Ovary (tissue), 9 donors: ENCODE measurements around the gene DHRS3. TPM values are rescaled to one million over a fixed set of nuclear protein-coding genes. Genes with fewer than 3 reads are reported as not detected.
"Not testable (repeated sequence)": the region's sequence is repeated elsewhere in the genome, so short reads cannot be mapped to it uniquely, and the experiment has no call there.

Experiments
- DNase-seq, 5 donors: peaks; one replicate each; pipeline ENCODE4 v3.0.0-alpha.2; 2019 to 2020
- H3K27ac ChIP-seq, 2 donors: fragments of 200-600 bp; one replicate each; pipeline versions ENCODE4 v1.5.1 to v1.8.0; 2019 to 2022
- H3K27me3 ChIP-seq: fragments of 200-600 bp; one replicate; pipeline ENCODE4 v1.8.0; 2022
- H3K36me3 ChIP-seq: fragments of 200-600 bp; sonication (generic); one replicate; pipeline ENCODE4 v1.5.1; 2019
- H3K4me1 ChIP-seq: one replicate; pipeline ENCODE4 v1.8.1; 2013; ENCODE audit warnings: mild to moderate bottlenecking, moderate library complexity; ENCODE audit not compliant: insufficient read depth
- H3K4me3 ChIP-seq: fragments of 200-600 bp; sonication (generic); one replicate; pipeline ENCODE4 v1.5.1; 2017
- H3K9me3 ChIP-seq, 2 donors: fragments of 200-600 bp in 1 of 2; sonication (generic) in 1 of 2; one replicate each; pipeline versions ENCODE4 v1.5.1 to v1.8.1; 2013 to 2019; ENCODE audit warnings: mild to moderate bottlenecking in 1 of 2, moderate library complexity in 1 of 2
- CTCF ChIP-seq, 3 donors: fragments of 450-650 bp in 2 of 3; fragments of 200-600 bp in 1 of 3; IDR thresholded peaks; one replicate each; pipeline versions ENCODE4 v1.5.1 to v1.8.0; 2016 to 2022; ENCODE audit warnings: antibody characterized with exemption in 3 of 3, mild to moderate bottlenecking in 1 of 3
- EP300 ChIP-seq: sonication (generic); formaldehyde crosslinking; IDR thresholded peaks from one replicate; pipeline ENCODE4 v1.6.1; 2017; ENCODE audit warnings: antibody characterized with exemption
- POLR2A ChIP-seq: fragments of 450-650 bp; IDR thresholded peaks from one replicate; pipeline ENCODE4 v1.6.1; 2017; ENCODE audit warnings: antibody characterized with exemption, mild to moderate bottlenecking, moderate library complexity
- WGBS, 3 donors: extraction: QIAGEN DNeasy Blood & Tissue Kit in 1 of 3; methylation state at CpG; one replicate each; pipeline versions ENCODE4 v1.1.5 to v1.1.7; 2013 to 2017; 5-methylcytosine and 5-hydroxymethylcytosine counted together
- intact Hi-C, 4 donors: fragments of 100-400 bp; cut with DNase I; formaldehyde crosslinking; loops; one replicate each; pipeline versions ENCODE4 v1.11.0 to v1.15.1; 2022 to 2023
- polyA plus RNA-seq, 2 donors: library from polyadenylated mRNA; stranded (reverse); fragments of 200-250 nt in 1 of 2; fragments of 350-450 nt in 1 of 2; fragmentation: Illumina TruSeq in 1 of 2; extraction: RNeasy Lipid Tissue Mini Kit (QIAGEN cat#74804) in 1 of 2; gene quantifications; one replicate each; pipeline ENCODE4 v1.2.3, GENCODE V29; 2013 to 2014
- total RNA-seq, 7 donors: library from RNA; depleted of rRNA in 2 of 7; stranded (reverse); fragments of >200 nt in 2 of 7; fragmentation: NEBNext Ultra II Directional in 3 of 7; extraction: Animal tissue kit (Norgen Biotek cat#: 25700) in 3 of 7; gene quantifications; one replicate each; pipeline versions ENCODE4 v1.1.0 to v1.2.4, GENCODE V29; 2016 to 2023
- donor health status: DM: no; HTN: no; CAD: no; lungs with moderate emphysema.
- donor health status: DM: no; HTN: no; CAD: no.
- donor health status: Bipolar disorder and iron deficiency.
- donor health status: DM: yes; HTN: yes; CAD: no.
- donor health status: DM: no; HTN: no; CAD: no.
- donor health status: DM: yes; HTN: yes; CAD: no.

The DHRS3 gene
- total and polyA plus RNA-seq, 9 donors = 25.8 to 92.3 (median 48.3) TPM

GRCh38 chr1:12661606-12662219, 43.7 kb upstream of the DHRS3 start:
- Histone ChIP-seq H3K4me1 (no peaks in the 10 kb centered on the region), H3K9me3 (no peaks in the 10 kb centered on the region), H3K27ac (no peak overlapping the region), H3K27me3 (no peaks in the 10 kb centered on the region), H3K4me3 (no peak overlapping the region), H3K36me3 (no peaks in the 10 kb centered on the region)
- TF ChIP-seq POLR2A (no peak), CTCF (IDR thresholded peaks at IDR 0.05) (no peak), EP300 (no peak)
- intact Hi-C loops = no loop called here
- WGBS, 3 donors = 72 to 83% (median 79%) methylated on average over 6 of the region's 6 CpGs
- no peak for DNase-seq

GRCh38 chr1:12658531-12659453, 40.8 kb upstream of the DHRS3 start:
- TF ChIP-seq EP300 (no peak), CTCF (IDR thresholded peaks at IDR 0.05) (peak; percentile 78 to 93 (median 90))
- DNase-seq = peak; percentile 65 to 79 (median 75)
- no peak overlapping the region for H3K27ac ChIP-seq
- no peaks in the 10 kb centered on the region for H3K4me1 ChIP-seq
- H3K27me3 ChIP-seq = no peaks in the 10 kb centered on the region
- H3K9me3 ChIP-seq = no peaks in the 10 kb centered on the region
- no peak overlapping the region for H3K4me3 ChIP-seq
- 35 to 38% (median 36%) methylated on average over 23 of the region's 23 CpGs for WGBS, 3 donors
- intact Hi-C loops = loop anchor here (5.0 to 10.0 kb wide), 3 partner anchors 346 to 534 kb away; no protein-coding TSS in a partner anchor
- H3K36me3 ChIP-seq = no peaks in the 10 kb centered on the region

GRCh38 chr1:12657885-12658512, 40.0 kb upstream of the DHRS3 start:
- not testable (repeated sequence) for H3K4me1 ChIP-seq, H3K36me3 ChIP-seq, H3K27ac ChIP-seq, H3K27me3 ChIP-seq, DNase-seq, H3K4me3 ChIP-seq, H3K9me3 ChIP-seq
- 86 to 95% (median 95%) methylated on average over 9 of the region's 9 CpGs for WGBS, 3 donors
- intact Hi-C loops = loop anchor here (5.0 to 10.0 kb wide), 3 partner anchors 346 to 533 kb away; no protein-coding TSS in a partner anchor

GRCh38 chr1:12657060-12657884, 39.3 kb upstream of the DHRS3 start:
- WGBS, 3 donors = 93 to 96% (median 94%) methylated on average over 13 of the region's 13 CpGs
- no peaks in the 10 kb centered on the region for H3K36me3 ChIP-seq
- H3K27me3 ChIP-seq = no peaks in the 10 kb centered on the region
- no peak overlapping the region for H3K4me3 ChIP-seq
- no peak overlapping the region for H3K27ac ChIP-seq
- TF ChIP-seq EP300 (no peak), CTCF (IDR thresholded peaks at IDR 0.05) (no peak), POLR2A (no peak)
- intact Hi-C loops = loop anchor here (5.0 to 10.0 kb wide), 3 partner anchors 345 to 532 kb away; no protein-coding TSS in a partner anchor
- no peak for DNase-seq
- no peaks in the 10 kb centered on the region for H3K9me3 ChIP-seq
- H3K4me1 ChIP-seq = no peaks in the 10 kb centered on the region
